ENCODE data around the gene C13orf46.

C13orf46 gene

DNA sequence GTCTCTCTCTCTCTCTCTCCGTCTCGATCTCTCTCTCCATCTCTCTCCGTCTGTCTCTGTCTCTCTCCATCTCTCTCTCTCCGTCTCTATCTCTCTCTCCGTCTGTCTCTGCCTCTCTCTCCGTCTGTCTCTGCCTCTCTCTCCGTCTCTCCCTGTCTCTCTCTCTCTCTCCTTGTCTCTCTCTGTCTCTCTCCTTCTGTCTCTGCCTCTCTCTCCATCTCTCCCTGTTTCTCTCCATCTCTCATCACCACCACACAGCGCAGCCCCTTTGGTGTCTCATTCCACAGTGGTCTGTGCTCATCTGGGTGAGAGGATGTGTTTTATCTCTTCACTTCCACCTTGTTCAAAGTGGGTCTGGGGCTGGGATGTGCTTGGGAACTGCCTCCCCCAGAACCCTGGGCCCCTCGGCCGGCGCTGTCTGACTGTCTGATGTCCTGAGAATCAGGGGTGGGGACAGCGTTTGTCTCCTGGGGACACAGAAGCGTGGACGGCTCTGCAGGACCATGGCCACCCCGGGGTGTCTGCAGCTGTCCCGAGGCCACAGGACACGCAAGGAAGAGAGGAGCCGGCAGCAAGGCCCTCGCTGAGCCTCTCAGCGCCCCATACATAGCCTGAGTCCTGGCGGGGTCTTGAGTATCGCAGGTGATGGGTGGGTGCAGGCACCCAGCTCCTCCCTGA is 40.2 kb upstream of the C13orf46 start:
- TF ChIP-seq, protein P1, sequence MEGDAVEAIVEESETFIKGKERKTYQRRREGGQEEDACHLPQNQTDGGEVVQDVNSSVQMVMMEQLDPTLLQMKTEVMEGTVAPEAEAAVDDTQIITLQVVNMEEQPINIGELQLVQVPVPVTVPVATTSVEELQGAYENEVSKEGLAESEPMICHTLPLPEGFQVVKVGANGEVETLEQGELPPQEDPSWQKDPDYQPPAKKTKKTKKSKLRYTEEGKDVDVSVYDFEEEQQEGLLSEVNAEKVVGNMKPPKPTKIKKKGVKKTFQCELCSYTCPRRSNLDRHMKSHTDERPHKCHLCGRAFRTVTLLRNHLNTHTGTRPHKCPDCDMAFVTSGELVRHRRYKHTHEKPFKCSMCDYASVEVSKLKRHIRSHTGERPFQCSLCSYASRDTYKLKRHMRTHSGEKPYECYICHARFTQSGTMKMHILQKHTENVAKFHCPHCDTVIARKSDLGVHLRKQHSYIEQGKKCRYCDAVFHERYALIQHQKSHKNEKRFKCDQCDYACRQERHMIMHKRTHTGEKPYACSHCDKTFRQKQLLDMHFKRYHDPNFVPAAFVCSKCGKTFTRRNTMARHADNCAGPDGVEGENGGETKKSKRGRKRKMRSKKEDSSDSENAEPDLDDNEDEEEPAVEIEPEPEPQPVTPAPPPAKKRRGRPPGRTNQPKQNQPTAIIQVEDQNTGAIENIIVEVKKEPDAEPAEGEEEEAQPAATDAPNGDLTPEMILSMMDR (IDR thresholded peaks at IDR 0.05; ENCODE audit: low read depth, low read length, missing control alignments) = no peak
- H3K4me3 ChIP-seq (ENCODE audit: low read depth, low read length) = no peak overlapping the region
- DNase-seq (ENCODE audit: low read depth) = no peak

- DNase-seq (ENCODE audit: low read depth) = no peak
- no peak overlapping the region for H3K4me3 ChIP-seq (ENCODE audit: low read depth, low read length)
- TF ChIP-seq, protein P1 (IDR thresholded peaks at IDR 0.05; ENCODE audit: low read depth, low read length, missing control alignments) = no peak
These were observed 39.5 kb upstream of the C13orf46 start for GRCh38 chr13:114013336-114013735.

DNA sequence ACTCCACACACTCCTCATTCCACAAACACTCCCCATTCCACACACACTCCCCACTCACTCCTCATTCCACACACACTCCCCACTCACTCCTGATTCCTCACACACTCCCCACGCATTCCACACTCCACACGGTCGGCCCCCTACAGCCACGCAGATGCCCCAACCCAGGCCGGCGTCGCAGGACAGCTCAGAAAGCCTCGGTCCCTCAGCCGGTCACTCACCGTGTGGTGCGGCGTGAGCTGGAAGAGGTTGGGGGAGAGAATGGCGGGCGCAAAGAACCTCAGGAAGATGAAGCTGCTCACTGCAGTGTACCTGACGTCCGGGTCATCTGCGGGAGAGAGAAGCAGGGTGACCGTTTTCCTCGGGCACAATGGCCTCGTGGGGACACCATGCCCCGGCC is 39.0 kb upstream of the C13orf46 start:
- TF ChIP-seq, protein P1 (IDR thresholded peaks at IDR 0.05; ENCODE audit: low read depth, low read length, missing control alignments) = no peak
- H3K4me3 ChIP-seq (ENCODE audit: low read depth, low read length) = no peak overlapping the region
- DNase-seq (ENCODE audit: low read depth) = no peak

DNA sequence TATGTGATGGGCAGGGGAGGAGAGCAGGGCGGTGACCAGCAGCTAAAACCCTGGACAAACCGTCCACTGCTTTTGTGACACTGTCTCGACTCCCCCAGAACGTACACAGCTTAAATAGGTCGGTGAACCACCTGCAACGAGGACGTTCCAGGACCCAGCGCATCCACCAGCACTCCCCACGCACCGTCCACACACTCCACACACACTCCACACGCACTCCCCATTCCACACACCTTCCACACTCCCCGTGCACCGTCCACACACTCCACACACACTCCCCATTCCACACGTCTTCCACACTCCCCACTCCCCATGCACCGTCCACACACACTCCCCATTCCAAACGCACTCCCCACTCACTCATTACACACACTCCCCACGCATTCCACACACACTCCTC is 38.3 kb upstream of the C13orf46 start:
- DNase-seq (ENCODE audit: low read depth) = no peak
- TF ChIP-seq, protein P1 (IDR thresholded peaks at IDR 0.05; ENCODE audit: low read depth, low read length, missing control alignments) = no peak
- no peak overlapping the region for H3K4me3 ChIP-seq (ENCODE audit: low read depth, low read length)

DNA sequence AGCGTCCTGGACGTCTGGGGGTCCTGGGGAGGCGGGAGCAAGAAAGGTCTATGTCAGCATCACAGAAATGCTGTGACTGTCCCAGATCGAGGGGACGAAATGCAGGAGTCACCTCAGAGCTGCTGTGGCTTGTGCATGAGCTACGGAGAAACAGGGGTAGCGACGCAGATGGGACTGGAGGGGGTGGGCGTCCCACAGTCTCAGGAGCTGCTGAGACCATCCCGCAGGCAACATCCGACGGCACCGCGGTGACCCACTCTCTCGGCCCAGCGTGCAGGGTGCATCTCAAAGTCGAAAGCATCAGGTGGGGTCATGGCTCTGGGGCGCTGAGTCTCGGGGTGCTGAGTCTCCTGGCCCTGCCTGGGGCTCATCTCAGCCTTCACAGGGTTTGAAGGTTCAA is 37.4 kb upstream of the C13orf46 start:
- DNase-seq (ENCODE audit: low read depth) = no peak
- no peak overlapping the region for H3K4me3 ChIP-seq (ENCODE audit: low read depth, low read length)
- TF ChIP-seq, protein P1 (IDR thresholded peaks at IDR 0.05; ENCODE audit: low read depth, low read length, missing control alignments) = no peak

DNA sequence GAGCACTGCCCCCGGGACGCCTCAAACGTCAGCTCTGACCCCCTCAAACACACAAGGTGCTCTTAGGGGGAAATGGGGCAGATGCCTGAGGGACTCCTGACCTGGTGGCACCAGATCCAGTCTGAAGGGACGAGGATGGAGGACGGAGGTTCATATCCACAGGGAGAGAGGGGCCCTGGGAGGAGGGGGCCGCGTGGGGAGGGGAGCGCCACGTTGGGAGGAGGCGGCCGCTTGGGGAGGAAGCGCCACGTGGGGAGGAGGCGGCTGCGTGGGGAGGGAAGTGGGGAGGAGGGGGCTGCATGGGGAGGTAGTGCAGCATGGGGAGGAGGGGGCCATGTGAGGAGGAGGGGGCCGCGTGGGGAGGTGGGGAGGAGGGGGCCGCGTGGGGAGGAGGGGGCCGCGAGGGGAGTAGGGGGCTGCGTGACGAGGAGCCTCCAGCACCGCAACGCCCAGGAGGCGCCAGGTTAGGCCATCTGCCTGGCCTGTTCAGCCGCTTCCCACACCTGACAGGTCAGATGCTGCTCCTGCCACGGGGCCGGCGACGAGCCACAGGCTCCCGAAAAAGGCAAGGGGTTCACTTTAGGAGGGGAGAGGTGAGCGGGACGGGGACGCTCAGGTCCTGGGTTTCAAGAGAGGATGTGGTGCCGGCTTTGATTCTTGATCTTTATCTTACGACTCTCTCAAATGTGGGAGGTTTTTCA is 36.7 kb upstream of the C13orf46 start:
- no peak for DNase-seq (ENCODE audit: low read depth)
- TF ChIP-seq, protein P1 (IDR thresholded peaks at IDR 0.05; ENCODE audit: low read depth, low read length, missing control alignments) = no peak
- no peak overlapping the region for H3K4me3 ChIP-seq (ENCODE audit: low read depth, low read length)
